ENCODE measurements around the gene EFCAB7. TPM values are rescaled to one million over a fixed set of nuclear protein-coding genes. Genes with fewer than 3 reads are reported as not detected.

EFCAB7 gene
- total and polyA plus RNA-seq, 2 of the 4 experiments (the other 2 are of a cell fraction) = 2.3 TPM

GRCh38 chr1:63611231-63611630, 87.9 kb downstream of the EFCAB7 start:
- in situ Hi-C loops (cut with MboI; ENCODE audit: low sequenced_read_pairs) (loop anchor here (10.0 kb wide), 1 partner anchor 524 kb away; no protein-coding TSS in a partner anchor), dilution Hi-C loops (cut with HindIII; ENCODE audit: low sequenced_read_pairs, unreplicated experiment) (no loop called here), intact Hi-C loops (cut with micrococcal nuclease) (no loop called here)
- Histone ChIP-seq H2AK9ac (replicated peaks; ENCODE audit: low read depth, low read length, poor library complexity) (no peak overlapping the region), H3K36me3 (ENCODE audit: control insufficient read depth, insufficient read depth, low read length) (no peaks in the 10 kb centered on the region), H4K91ac (ENCODE audit: insufficient read depth, low read depth, low read length) (no peak overlapping the region), H2BK120ac (ENCODE audit: low read depth, low read length) (no peak overlapping the region), H2BK15ac (ENCODE audit: low read depth, low read length) (no peak overlapping the region), H4K8ac (ENCODE audit: low read depth in 2 of 2, low read length in 2 of 2) (no peak overlapping the region), H3K4ac (ENCODE audit: low read depth, low read length) (no peak overlapping the region), H3K9ac (ENCODE audit: low read depth, low read length) (no peak overlapping the region), H3K18ac (ENCODE audit: low read depth, low read length) (no peak overlapping the region), H2BK20ac (ENCODE audit: low read depth, low read length) (no peak overlapping the region), H2AK5ac (ENCODE audit: low read depth, low read length) (no peak overlapping the region), H3K9me1 (ENCODE audit: insufficient read depth, low read length) (0 out of 2 replicates have a peak, but pooled peaks cover 4% of the 10 kb centered on the region), H3K79me1 (ENCODE audit: low read depth in 1 of 2, low read length in 2 of 2) (peaks cover 10 to 19% of the 10 kb centered on the region in 2 experiments), H3K27me3 (ENCODE audit: control insufficient read depth, insufficient read depth, low read length) (no peaks in the 10 kb centered on the region), H3K4me1 (ENCODE audit: control insufficient read depth, insufficient read depth, low read length) (peaks cover 4% of the 10 kb centered on the region), H4K5ac (ENCODE audit: low read depth, low read length) (no peak overlapping the region), H2BK5ac (ENCODE audit: low read depth, low read length, poor library complexity, severe bottlenecking) (no peak overlapping the region), H3K23ac (ENCODE audit: low read depth, low read length) (no peak overlapping the region), H3K4me2 (ENCODE audit: low read depth, low read length) (no peak overlapping the region), H3K4me3 (ENCODE audit: insufficient read depth, low read depth, low read length) (no peak overlapping the region), H3K27ac (ENCODE audit: insufficient read depth, low read length) (no peak overlapping the region), H2AFZ (replicated peaks; ENCODE audit: low read length, poor library complexity) (no peak overlapping the region), H4K20me1 (ENCODE audit: insufficient read depth, low read length) (peaks cover 3% of the 10 kb centered on the region; the same call in 1 of the 2 replicates), H3K14ac (replicated peaks; ENCODE audit: low read depth, low read length) (no peak overlapping the region), H3K56ac (ENCODE audit: extremely low read depth, insufficient read depth, low read length) (no peak overlapping the region), H3K9me3 (ENCODE audit: control insufficient read depth, insufficient read depth, low read length) (no peaks in the 10 kb centered on the region)
- DNase-seq (peak; percentile 19), ATAC-seq (ENCODE audit: low read depth) (peak; percentile 69)
- BruUV-seq (replicated peaks) = no TSS peak
- no CpG with 5 or more reads among the region's 3 CpGs for WGBS, 2 experiments (ENCODE audit: extremely low coverage in 2 of 2, insufficient read length in 1 of 2)
- ChIA-PET POLR2A (ENCODE audit: unreplicated experiment) (no interaction called here), CTCF (interaction anchor here (1.1 kb wide), 1 partner anchor 100 kb away, joined by 4 read pairs; no protein-coding TSS in a partner anchor)
- no peak for TF ChIP-seq RAD21 (IDR thresholded peaks at IDR 0.05; ENCODE audit: low read length)
- TF ChIP-seq FOS (IDR thresholded peaks at IDR 0.05; ENCODE audit: low read depth, low read length) = no peak
- TF ChIP-seq CEBPB (IDR thresholded peaks at IDR 0.05; ENCODE audit: low read depth, low read length) = no peak
- no peak for TF ChIP-seq SMC3 (IDR thresholded peaks at IDR 0.05; ENCODE audit: low read depth, low read length)
- TF ChIP-seq ELK1 (IDR thresholded peaks at IDR 0.05; ENCODE audit: borderline replicate concordance, low read depth, low read length) = no peak
- no peak for TF ChIP-seq NFE2L2 (IDR thresholded peaks at IDR 0.05; ENCODE audit: low read depth, low read length)
- no peak for TF ChIP-seq MAZ (IDR thresholded peaks at IDR 0.05; ENCODE audit: borderline replicate concordance, low read depth, low read length)
- TF ChIP-seq MAFK (IDR thresholded peaks at IDR 0.05; ENCODE audit: low read depth, low read length) = no peak

All from IMR-90 (cell line).